ENCODE results near the gene SLBP. TPM values are rescaled to one million over a fixed set of nuclear protein-coding genes. Genes with fewer than 3 reads are reported as not detected.

The SLBP gene
- total RNA-seq, 1 donor from 2014 or later, result 26.4 TPM

DNA sequence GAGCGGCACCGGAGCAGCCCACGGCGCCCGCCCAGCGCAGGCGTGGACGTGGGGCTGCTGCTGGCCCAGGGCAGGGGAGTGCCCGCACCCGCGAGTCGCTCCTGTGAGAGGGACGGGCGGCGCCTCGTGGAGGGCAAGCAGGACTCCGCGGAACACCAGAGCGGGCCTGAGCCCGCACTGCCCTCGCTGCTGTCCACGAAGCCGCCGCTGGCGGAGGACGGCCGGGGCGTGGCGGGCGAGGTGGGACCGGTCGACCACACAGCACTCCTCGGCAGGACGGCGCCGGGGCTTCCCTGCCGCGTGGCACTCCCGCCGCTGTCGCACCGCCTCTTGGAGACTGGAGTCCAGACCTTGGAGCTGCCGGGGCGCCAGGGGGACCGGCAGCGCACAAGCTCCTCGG, 57.0 kb downstream of the SLBP start:
- DNase-seq (ENCODE audit: low spot score), result no peak

DNA sequence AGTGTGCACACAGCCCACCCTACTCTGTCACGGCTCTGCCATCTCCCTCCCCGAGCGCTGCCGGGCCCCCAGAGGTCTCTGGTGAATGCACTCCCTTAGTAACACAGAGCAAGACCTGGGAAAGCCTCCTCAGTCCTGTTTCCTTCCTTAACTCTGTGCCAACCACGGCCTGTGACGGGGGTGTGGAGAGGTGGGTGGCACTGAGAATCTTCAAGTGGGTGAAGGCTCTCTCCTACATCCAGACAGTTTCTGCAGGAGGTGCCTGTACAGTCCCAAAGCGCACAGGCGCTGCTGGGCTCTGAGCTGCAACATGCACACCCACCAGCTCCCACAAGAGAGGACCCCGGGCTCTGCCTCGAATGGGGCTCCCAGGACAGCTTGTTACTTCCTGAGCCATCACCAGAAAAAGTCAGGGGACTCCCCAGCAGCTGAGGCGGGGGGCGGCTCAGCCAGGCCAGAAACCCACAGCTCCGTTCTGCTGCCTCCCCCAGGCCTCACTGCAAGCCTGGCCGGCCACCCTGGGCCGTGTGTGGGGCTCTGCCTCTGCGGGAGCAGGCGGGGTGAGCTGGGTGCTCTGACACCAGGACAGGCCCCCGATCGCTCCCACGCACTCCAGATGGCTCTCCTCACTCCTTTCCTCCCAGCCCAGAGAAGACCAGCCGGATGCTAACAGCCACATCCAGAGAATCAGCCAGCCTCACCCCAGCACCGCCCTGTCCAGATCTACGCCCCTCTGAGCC, 57.7 kb downstream of the SLBP start:
- DNase-seq (ENCODE audit: low spot score), result no peak

DNA sequence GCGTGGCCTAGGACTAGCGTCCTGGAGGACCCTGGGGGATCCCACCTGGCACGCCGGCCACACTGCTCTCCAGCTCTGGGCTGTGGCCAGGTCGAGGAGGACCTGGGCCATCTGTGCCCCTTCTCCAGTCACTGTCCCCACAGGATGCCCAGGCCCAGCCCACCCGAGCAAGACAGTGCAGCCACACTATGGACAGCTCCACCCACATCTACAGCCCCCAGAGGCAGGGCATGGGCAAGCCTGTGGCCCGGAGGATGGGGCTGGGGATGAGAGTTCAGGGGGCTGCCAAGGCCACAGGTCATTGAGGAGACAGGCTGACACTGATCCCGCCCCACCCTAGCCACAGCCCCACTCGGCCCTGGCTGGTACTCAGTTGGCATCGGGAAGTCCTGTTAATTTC, 58.3 kb downstream of the SLBP start:
- DNase-seq (ENCODE audit: low spot score), result no peak

DNA sequence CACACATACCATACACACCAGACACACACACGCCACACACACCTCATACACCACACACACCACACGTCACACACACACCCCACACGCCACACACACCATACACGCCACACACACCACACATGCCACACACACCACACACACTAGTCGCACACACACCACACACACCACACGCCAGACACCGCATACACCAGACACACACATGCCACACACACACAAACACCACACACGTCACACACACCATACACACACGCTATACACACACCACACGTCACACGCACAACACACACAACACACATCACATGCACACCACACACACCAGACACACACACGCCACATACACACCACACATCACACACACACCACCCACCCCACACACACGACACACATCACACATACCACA, 60.0 kb downstream of the SLBP start:
- no peak for DNase-seq (ENCODE audit: low spot score)

DNA sequence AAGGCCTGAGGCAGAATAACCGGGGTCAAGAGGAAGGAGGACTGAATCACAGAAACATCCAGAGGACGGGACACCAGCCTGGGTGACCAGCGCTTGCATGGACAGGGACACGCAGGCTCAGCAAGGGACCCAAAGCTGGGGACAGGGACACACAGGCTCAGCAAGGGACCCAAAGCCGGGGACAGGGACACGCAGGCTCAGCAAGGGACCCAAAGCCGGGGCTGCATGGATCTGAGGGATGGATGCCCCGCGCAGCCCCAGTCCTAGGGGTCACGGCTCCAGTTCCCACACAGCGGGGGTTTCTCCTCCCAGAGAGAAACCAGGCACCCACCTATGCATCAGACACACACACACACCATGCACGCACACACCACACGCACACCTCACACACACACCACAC, 60.5 kb downstream of the SLBP start:
- no peak for DNase-seq (ENCODE audit: low spot score)

DNA sequence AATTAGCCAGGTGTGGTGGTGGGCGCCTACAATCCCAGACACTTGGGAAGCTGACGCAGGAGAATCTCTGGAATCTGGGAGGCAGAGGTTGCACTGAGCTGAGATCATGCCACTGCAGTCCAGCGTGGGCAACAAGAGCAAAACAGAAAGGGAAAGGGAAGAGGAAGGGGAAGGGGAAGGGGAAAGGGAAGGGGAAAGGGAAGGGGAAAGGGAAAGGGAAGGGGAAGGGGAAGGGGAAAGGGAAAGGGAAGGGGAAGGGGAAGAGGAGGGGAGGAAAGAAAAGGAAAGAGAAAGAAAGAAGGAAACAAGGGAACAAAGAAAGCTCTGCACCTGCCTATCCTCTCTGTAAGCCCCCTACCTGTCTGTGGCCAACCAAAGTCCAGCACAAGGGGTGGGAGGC, 63.2 kb downstream of the SLBP start:
- DNase-seq (ENCODE audit: low spot score), result no peak

DNA sequence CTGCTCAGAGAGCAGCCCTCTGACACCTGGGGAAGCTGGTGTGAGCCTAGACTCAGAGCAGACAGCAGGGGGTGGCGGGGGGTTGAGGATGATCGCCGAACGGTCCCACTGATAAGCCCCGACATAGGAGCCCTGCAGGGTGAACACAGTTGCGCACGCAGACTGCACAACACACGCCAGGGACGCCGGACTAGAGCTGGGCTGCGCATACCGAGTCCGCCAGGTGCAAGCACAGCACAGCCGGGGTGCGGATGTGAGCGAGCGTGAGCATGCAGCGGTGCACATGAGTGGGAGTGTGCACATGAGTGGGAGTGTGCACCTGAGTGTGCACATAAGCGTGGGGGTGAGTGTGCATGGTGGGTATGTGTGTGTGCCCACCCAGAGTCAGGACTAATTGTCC, 64.7 kb downstream of the SLBP start:
- no peak for DNase-seq (ENCODE audit: low spot score)

DNA sequence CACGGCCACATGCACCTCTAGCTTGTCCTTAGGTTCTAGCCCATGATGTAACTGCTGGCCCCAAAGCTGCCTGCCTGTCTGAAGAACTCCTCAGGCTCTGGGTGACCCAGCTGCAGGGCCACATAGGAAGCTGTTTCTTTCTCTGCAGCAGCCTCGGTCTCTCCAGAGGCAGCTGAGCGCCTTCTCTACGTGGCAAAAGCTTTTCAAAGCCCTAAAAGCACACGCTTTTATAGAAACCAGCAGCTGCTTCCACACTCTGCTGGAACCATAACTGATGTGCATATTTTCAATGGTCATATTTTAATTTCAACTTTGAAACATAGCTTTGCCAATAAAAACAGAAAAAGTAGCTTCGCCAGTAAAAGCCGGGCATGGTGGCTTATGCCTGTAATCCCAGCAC, 65.4 kb downstream of the SLBP start:
- no peak for DNase-seq (ENCODE audit: low spot score)

DNA sequence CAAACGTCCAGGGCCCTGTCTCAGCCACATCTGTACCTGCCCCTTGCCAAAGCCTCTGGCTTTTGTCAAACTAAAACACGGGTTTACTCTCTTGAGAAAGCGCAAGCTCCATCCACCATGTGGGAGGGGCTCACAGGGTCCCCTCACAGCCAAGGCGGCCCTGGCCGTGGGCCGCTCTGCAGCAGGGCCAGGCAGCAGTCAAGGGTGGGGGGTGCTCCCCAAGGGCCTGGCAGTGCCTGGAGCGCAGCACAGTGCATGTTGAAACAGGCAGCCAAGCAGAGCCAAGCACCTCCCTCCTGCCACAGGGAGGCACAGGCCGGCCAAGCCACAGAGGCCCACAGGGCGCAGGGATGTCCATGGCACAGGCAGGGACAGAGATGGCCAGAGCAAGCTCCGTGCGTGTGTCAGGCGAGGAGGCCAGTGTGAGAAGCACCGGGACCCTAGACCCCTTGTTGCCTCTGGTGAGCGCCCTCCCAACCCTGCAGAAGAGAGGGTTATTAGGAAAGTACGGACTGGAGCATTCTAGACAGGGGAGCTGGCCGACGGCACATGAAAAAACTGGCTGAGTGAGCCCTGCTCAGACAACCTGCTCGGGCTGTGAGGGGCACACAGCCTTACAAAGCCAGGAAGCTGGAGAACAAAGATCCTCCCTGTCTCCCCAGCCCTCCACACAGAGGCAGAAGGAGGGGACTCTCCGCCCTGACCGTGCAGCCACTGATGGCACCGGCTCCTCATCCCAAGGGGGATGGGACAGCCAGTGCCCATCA, 67.0 kb downstream of the SLBP start:
- DNase-seq (ENCODE audit: low spot score), result peak; percentile 68

DNA sequence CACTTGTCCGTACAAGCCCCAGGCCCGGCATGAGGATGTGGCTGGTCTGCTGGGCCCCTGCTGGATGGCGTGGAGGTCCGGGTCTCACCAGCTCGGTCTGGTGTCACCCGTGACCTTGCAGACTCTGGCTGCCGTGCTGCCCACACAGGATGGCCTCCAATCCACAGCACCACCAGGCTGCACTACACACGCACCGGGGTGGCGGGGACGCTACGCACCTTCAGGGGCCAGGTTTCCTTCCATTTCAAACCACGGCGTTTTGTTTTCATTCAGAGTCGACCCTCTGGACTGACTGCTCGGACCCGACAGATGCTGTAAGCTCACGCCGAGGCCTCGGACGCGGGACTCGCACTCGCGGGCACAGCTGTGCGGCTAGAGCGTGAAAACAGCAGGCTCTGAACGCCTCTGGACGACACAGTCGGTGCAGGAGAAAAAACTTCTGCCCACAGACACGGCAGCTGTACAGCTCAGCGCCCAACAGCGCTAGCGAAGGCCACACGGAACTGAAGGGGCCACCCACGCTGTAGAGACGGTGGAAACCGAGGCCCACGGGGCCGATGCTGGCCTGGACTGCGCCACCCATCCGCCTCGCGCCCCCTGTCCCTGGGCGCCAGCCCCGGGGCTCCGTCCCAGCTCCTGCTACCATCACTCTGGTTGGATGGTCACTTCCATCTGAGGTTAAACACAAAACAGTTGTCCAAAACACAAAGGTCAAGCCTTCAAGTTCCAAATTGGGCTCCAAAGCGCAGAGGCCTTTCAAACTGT, 68.0 kb downstream of the SLBP start:
- DNase-seq (ENCODE audit: low spot score), result no peak

Other genes with a start within 250 kb of the SLBP start
- gene FAM53A, start 28.0 kb downstream of the SLBP start, total RNA-seq, result 1.6 TPM
- 60.5 TPM for gene TMEM129, start 9.0 kb upstream of the SLBP start, total RNA-seq
- 16.2 TPM for gene TACC3, start 9.2 kb upstream of the SLBP start, total RNA-seq
- gene FGFR3, start 81.0 kb upstream of the SLBP start, total RNA-seq, result 104 TPM
- gene LETM1, start 143.8 kb upstream of the SLBP start, total RNA-seq, result 45.0 TPM
- gene NSD2, start 159.1 kb upstream of the SLBP start, total RNA-seq, result 45.9 TPM